Fibroblast of lung (primary cell): ENCODE results near the gene SAA4. TPM values are rescaled to one million over a fixed set of nuclear protein-coding genes. Genes with fewer than 3 reads are reported as not detected.

ENCODE experiments used
- DNase-seq, 2 donors: peaks; one replicate each; pipeline versions ENCODE4 v3.0.0 to v3.0.0-alpha.2; 2010; ENCODE audit warnings: low read depth in 2 of 2
- H2AFZ ChIP-seq: 2 replicates; pipeline ENCODE4 v1.5.1; 2012; ENCODE audit warnings: low read length, control low read depth, inconsistent platforms
- H3K27ac ChIP-seq: 2 replicates; pipeline ENCODE4 v1.5.1; 2011; ENCODE audit warnings: low read length, control low read depth; ENCODE audit not compliant: insufficient read depth
- H3K27me3 ChIP-seq: 2 replicates; pipeline ENCODE4 v1.5.1; 2011; ENCODE audit warnings: mild to moderate bottlenecking, low read length; ENCODE audit not compliant: control insufficient read depth, insufficient read depth
- H3K36me3 ChIP-seq: 2 replicates; pipeline ENCODE4 v1.5.1; 2011; ENCODE audit warnings: low read length; ENCODE audit not compliant: control insufficient read depth, insufficient read depth
- H3K4me1 ChIP-seq: 2 replicates; pipeline ENCODE4 v1.5.1; 2011; ENCODE audit warnings: low read length; ENCODE audit not compliant: control insufficient read depth, insufficient read depth; ENCODE audit errors: extremely low read depth
- H3K4me2 ChIP-seq: 2 replicates; pipeline ENCODE4 v1.5.1; 2011; ENCODE audit warnings: low read length, control low read depth; ENCODE audit not compliant: insufficient read depth; ENCODE audit errors: extremely low read depth
- H3K4me3 ChIP-seq, 4 experiments: fragments of 200-600 bp in 1 of 4; sonication (generic) in 1 of 4; replicated peaks in 1 of 4; 2 replicates each; pipeline ENCODE4 v1.5.1; 2011 to 2016; ENCODE audit warnings: low read length in 4 of 4, low read depth in 3 of 4, mild to moderate bottlenecking in 3 of 4, control low read depth in 2 of 4, inconsistent platforms in 1 of 4, mixed read lengths in 1 of 4; ENCODE audit not compliant: insufficient read depth in 1 of 4; ENCODE audit errors: control extremely low read depth in 1 of 4
- H3K79me2 ChIP-seq: 2 replicates; pipeline ENCODE4 v1.5.1; 2012; ENCODE audit warnings: mild to moderate bottlenecking, low read length, inconsistent platforms; ENCODE audit not compliant: control insufficient read depth, insufficient read depth
- H3K9ac ChIP-seq: 2 replicates; pipeline ENCODE4 v1.5.1; 2011; ENCODE audit warnings: mild to moderate bottlenecking, low read length, control low read depth; ENCODE audit not compliant: insufficient read depth
- H3K9me3 ChIP-seq: 2 replicates; pipeline ENCODE4 v1.5.1; 2012; ENCODE audit warnings: low read depth, low read length; ENCODE audit not compliant: control insufficient read depth, insufficient read depth
- H4K20me1 ChIP-seq: 2 replicates; pipeline ENCODE4 v1.5.1; 2011; ENCODE audit warnings: low read length; ENCODE audit not compliant: control insufficient read depth, insufficient read depth; ENCODE audit errors: extremely low read depth
- EZH2 ChIP-seq: IDR thresholded peaks from 2 replicates; pipeline ENCODE4 v1.5.1; 2012; ENCODE audit warnings: low read length, control low read depth, mild to moderate bottlenecking; ENCODE audit errors: missing control alignments
- polyA plus RNA-seq, 2 donors: library from polyadenylated mRNA; depleted of rRNA in 1 of 2; stranded (reverse) in 1 of 2; unstranded in 1 of 2; fragments of >200 nt; gene quantifications; 2 replicates each; pipeline ENCODE4 v1.2.1, GENCODE V29; 2011 to 2012; ENCODE audit warnings: missing spikeins in 1 of 2
- total RNA-seq: library from RNA; depleted of rRNA; stranded (reverse); fragments of >200 nt; gene quantifications from 2 replicates; pipeline ENCODE4 v1.2.1, GENCODE V29; 2014
- TF ChIP-seq, protein P1 (sequence below), 2 donors: IDR thresholded peaks in 1 of 2; conservative IDR thresholded peaks in 1 of 2; 1 replicate in 1 of 2; 2 replicates in 1 of 2; pipeline ENCODE4 v1.5.1; 2011 to 2012; ENCODE audit warnings: low read length in 2 of 2, control low read depth in 1 of 2, inconsistent platforms in 1 of 2, low read depth in 1 of 2, mild to moderate bottlenecking in 1 of 2

SAA4 gene
- total and polyA plus RNA-seq, 2 donors (not counting 1 experiment from before 2014, with no cell fraction given) = not detected

GRCh38 chr11:18235394-18236334 is 938 bp downstream of the SAA4 start:
- Histone ChIP-seq H3K4me3 (no peak overlapping the region), H3K27ac (no peak overlapping the region), H3K4me2 (no peak overlapping the region), H3K9ac (no peak overlapping the region), H3K9me3 (no peaks in the 10 kb centered on the region), H3K4me1 (no peaks in the 10 kb centered on the region), H3K27me3 (peaks cover 4% of the 10 kb centered on the region), H3K79me2 (no peaks in the 10 kb centered on the region), H4K20me1 (no peaks in the 10 kb centered on the region), H2AFZ (no peak overlapping the region), H3K36me3 (no peaks in the 10 kb centered on the region)
- TF ChIP-seq, protein P1, sequence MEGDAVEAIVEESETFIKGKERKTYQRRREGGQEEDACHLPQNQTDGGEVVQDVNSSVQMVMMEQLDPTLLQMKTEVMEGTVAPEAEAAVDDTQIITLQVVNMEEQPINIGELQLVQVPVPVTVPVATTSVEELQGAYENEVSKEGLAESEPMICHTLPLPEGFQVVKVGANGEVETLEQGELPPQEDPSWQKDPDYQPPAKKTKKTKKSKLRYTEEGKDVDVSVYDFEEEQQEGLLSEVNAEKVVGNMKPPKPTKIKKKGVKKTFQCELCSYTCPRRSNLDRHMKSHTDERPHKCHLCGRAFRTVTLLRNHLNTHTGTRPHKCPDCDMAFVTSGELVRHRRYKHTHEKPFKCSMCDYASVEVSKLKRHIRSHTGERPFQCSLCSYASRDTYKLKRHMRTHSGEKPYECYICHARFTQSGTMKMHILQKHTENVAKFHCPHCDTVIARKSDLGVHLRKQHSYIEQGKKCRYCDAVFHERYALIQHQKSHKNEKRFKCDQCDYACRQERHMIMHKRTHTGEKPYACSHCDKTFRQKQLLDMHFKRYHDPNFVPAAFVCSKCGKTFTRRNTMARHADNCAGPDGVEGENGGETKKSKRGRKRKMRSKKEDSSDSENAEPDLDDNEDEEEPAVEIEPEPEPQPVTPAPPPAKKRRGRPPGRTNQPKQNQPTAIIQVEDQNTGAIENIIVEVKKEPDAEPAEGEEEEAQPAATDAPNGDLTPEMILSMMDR (conservative IDR thresholded peaks at IDR 0.05 in 1 of 2, IDR thresholded peaks at IDR 0.05 in 1 of 2; ENCODE audit: low read depth in 1 of 2, low read length in 2 of 2) = no peak
- no peak for TF ChIP-seq EZH2
- no peak for DNase-seq

GRCh38 chr11:18233912-18234311 is 2.7 kb downstream of the SAA4 start:
- H3K4me2 ChIP-seq = no peak overlapping the region
- no peaks in the 10 kb centered on the region for H3K4me1 ChIP-seq
- no peak overlapping the region for H3K27ac ChIP-seq
- no peak overlapping the region for H2AFZ ChIP-seq
- no peaks in the 10 kb centered on the region for H3K36me3 ChIP-seq
- no peak for DNase-seq
- H3K9me3 ChIP-seq = no peaks in the 10 kb centered on the region
- H3K27me3 ChIP-seq = peaks cover 4% of the 10 kb centered on the region
- no peaks in the 10 kb centered on the region for H3K79me2 ChIP-seq
- H3K9ac ChIP-seq = no peak overlapping the region
- no peak overlapping the region for H3K4me3 ChIP-seq
- TF ChIP-seq EZH2 = no peak
- TF ChIP-seq, protein P1 (conservative IDR thresholded peaks at IDR 0.05 in 1 of 2, IDR thresholded peaks at IDR 0.05 in 1 of 2; ENCODE audit: low read depth in 1 of 2, low read length in 2 of 2) = no peak
- H4K20me1 ChIP-seq = no peaks in the 10 kb centered on the region

DNA sequence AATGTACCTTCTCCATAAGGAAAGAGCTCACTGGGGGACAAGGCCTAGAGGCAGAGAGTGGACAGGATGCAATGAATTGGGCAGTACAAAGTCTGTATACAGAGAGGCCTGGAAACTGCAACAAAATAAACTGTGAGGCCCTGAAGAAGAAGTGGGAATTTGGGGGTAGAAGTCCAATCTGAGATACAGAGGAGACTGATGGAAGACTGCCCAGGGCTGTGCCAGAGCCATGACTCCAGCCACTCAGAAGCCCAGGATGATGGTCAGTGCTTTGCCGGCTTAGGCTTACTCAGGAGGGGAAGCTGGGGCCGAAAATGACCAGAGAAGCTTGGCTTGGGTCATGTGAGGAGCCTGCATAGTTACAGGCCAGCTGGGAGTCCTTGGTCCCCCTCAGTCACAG is 5.7 kb downstream of the SAA4 start:
- Histone ChIP-seq H3K9me3 (no peaks in the 10 kb centered on the region), H3K4me2 (no peak overlapping the region), H3K9ac (no peak overlapping the region), H3K4me3 (no peak overlapping the region), H3K4me1 (no peaks in the 10 kb centered on the region), H3K36me3 (no peaks in the 10 kb centered on the region), H3K79me2 (no peaks in the 10 kb centered on the region), H4K20me1 (no peaks in the 10 kb centered on the region), H3K27me3 (no peaks in the 10 kb centered on the region), H3K27ac (no peak overlapping the region), H2AFZ (no peak overlapping the region)
- TF ChIP-seq EZH2 = no peak
- TF ChIP-seq, protein P1 (conservative IDR thresholded peaks at IDR 0.05 in 1 of 2, IDR thresholded peaks at IDR 0.05 in 1 of 2; ENCODE audit: low read depth in 1 of 2, low read length in 2 of 2) = no peak
- no peak for DNase-seq
